IPS-18a (cell line): ENCODE measurements around the gene F2RL3.

Source experiments
- H3K27ac ChIP-seq: one replicate; pipeline ENCODE4 v1.5.1; 2013; ENCODE audit warnings: low read length
- H3K27me3 ChIP-seq: one replicate; pipeline ENCODE4 v1.6.1; 2013; ENCODE audit warnings: mild to moderate bottlenecking, low read length; ENCODE audit not compliant: control insufficient read depth, insufficient read depth
- H3K36me3 ChIP-seq: one replicate; pipeline ENCODE4 v1.6.1; 2013; ENCODE audit warnings: low read depth, low read length; ENCODE audit not compliant: control insufficient read depth
- H3K4me1 ChIP-seq: one replicate; pipeline ENCODE4 v1.6.1; 2013; ENCODE audit warnings: low read depth, low read length; ENCODE audit not compliant: control insufficient read depth
- H3K4me3 ChIP-seq: one replicate; pipeline ENCODE4 v1.5.1; 2013; ENCODE audit warnings: low read length
- H3K9ac ChIP-seq: one replicate; pipeline ENCODE4 v1.6.1; 2013; ENCODE audit warnings: mild to moderate bottlenecking, low read length, moderate library complexity
- H3K9me3 ChIP-seq: one replicate; pipeline ENCODE4 v1.6.1; 2013; ENCODE audit warnings: low read depth, low read length; ENCODE audit not compliant: control insufficient read depth

Gene F2RL3

GRCh38 chr19:16889883-16890460, 1.2 kb downstream of the F2RL3 start:
- Histone ChIP-seq H3K9ac (no peak overlapping the region), H3K9me3 (no peaks in the 10 kb centered on the region), H3K4me3 (no peak overlapping the region), H3K27ac (no peak overlapping the region), H3K36me3 (no peaks in the 10 kb centered on the region), H3K27me3 (no peaks in the 10 kb centered on the region), H3K4me1 (no peaks in the 10 kb centered on the region)

- Histone ChIP-seq H3K36me3 (no peaks in the 10 kb centered on the region), H3K9ac (no peak overlapping the region), H3K4me3 (no peak overlapping the region), H3K27ac (no peak overlapping the region), H3K9me3 (no peaks in the 10 kb centered on the region), H3K4me1 (no peaks in the 10 kb centered on the region), H3K27me3 (peaks cover 4% of the 10 kb centered on the region)
These were observed 1.8 kb downstream of the F2RL3 start for GRCh38 chr19:16890461-16891184.

DNA sequence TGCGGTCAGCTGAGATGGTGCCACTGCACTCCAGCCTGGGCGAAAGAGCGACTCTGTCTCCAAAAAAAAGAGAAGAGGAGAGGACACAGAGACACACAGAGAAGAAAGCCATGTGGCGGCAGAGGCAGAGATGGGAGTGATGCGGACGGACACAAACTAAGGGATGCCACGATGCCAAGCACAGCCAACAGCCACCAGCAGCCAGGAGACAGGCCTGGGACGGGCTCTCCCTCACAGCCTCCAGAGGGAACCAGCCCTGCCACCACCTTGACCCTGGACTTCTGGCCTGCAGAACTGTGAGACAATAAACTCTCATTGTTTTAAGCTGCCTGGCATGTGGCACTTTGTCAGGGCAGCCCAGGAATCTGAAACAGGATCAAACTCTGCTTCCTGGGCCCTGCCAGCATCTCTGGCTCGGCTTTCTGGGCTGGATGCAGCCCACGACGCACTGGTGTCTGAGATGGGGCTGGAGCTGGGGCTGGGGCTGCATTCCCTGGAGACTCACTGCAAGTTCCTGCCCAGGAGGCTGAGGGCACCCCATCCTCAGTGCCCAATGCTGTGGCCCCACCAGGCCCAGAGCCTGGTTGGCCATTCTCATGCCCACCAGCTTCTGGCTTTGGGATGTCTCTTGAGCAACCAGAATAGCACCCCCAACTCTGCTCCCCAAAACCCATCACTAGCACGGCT, 3.0 kb downstream of the F2RL3 start:
- Histone ChIP-seq H3K27me3 (peaks cover 13% of the 10 kb centered on the region), H3K4me3 (no peak overlapping the region), H3K4me1 (no peaks in the 10 kb centered on the region), H3K9me3 (no peaks in the 10 kb centered on the region), H3K27ac (no peak overlapping the region), H3K36me3 (no peaks in the 10 kb centered on the region), H3K9ac (no peak overlapping the region)

DNA sequence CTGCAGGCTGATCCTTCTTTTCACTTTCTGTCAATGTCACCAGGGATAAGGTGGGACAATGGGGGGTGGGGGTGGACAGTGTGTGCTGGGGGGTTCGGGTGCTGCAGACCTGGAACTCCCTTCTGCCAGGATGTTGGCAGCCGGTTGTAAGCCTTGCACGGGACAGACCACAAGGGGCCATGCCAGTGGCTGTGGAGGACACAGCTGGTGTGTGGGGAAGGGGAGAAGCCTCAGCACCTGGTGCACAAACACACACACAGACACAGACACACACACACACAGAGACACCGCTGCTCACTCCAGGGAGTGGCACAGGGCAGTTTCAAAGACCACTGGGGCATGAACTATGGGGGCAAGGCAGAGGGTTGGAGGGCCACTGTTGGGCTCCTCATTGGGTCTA, 3.6 kb downstream of the F2RL3 start:
- H3K9me3 ChIP-seq: no peaks in the 10 kb centered on the region
- H3K27me3 ChIP-seq: peaks cover 13% of the 10 kb centered on the region
- H3K27ac ChIP-seq: no peak overlapping the region
- no peaks in the 10 kb centered on the region for H3K4me1 ChIP-seq
- no peak overlapping the region for H3K4me3 ChIP-seq
- H3K9ac ChIP-seq: no peak overlapping the region
- no peaks in the 10 kb centered on the region for H3K36me3 ChIP-seq

GRCh38 chr19:16892868-16893685, 4.3 kb downstream of the F2RL3 start:
- Histone ChIP-seq H3K27me3 (peaks cover 18% of the 10 kb centered on the region), H3K36me3 (no peaks in the 10 kb centered on the region), H3K9ac (no peak overlapping the region), H3K4me3 (no peak overlapping the region), H3K9me3 (no peaks in the 10 kb centered on the region), H3K4me1 (no peaks in the 10 kb centered on the region), H3K27ac (no peak overlapping the region)

GRCh38 chr19:16893686-16893989, 4.8 kb downstream of the F2RL3 start:
- Histone ChIP-seq H3K36me3 (no peaks in the 10 kb centered on the region), H3K27ac (no peak overlapping the region), H3K9me3 (no peaks in the 10 kb centered on the region), H3K4me1 (no peaks in the 10 kb centered on the region), H3K4me3 (no peak overlapping the region), H3K27me3 (peaks cover 24% of the 10 kb centered on the region), H3K9ac (no peak overlapping the region)

DNA sequence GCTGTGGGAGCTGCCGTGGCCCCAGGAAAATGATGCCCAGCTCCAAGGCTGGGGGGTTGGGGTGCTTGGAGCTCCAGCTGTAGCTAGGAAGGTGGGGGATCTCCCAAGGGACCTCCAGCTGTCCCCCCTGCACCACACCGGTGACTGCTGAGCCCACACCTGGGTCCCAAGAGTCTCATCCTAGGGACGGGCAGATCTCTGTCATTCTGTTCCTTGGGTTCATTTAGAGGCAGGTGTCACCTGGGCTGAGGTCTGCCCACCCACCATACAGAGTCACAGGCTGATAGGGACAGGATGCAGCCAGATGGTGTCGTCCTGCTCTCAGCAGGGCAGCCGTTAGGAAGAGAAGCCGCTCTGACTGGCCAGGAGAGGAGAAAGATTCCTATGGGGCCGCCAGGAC, 5.3 kb downstream of the F2RL3 start:
- Histone ChIP-seq H3K4me3 (no peak overlapping the region), H3K9me3 (no peaks in the 10 kb centered on the region), H3K9ac (no peak overlapping the region), H3K36me3 (no peaks in the 10 kb centered on the region), H3K4me1 (no peaks in the 10 kb centered on the region), H3K27ac (no peak overlapping the region), H3K27me3 (peaks cover 26% of the 10 kb centered on the region)

DNA sequence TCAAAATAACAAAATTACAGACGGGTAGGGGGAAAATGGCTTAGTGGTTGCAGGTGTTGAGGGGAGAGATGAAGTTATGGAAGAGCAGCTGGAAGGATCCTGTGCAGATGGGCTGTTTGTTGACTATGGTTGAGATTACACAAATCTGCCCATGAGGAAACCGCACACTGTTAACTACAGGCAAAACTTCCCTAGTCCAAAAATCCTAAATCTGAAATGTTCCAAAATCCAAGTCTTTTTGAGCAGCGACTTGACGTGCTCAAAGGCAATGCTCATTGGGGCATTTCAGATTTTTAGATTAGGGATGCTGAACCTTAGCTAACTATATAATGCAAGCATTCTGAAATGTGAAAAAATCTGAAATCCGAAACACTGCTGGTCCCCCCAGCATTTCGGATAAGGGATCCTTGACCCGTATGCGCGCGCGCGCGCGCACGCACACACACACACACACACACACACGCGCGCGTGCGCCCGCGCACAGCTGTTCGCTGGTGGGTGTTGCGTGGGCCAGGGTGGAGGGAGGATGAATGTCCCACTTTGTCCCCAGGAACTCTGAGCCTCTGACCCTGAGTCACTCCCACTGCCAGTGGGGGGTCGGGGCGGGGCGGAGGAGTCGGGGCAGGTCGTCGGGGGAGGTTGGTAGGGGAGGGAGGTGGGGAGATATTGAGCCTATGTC, 6.8 kb downstream of the F2RL3 start:
- Histone ChIP-seq H3K4me3 (no peak overlapping the region), H3K27ac (no peak overlapping the region), H3K4me1 (no peaks in the 10 kb centered on the region), H3K9ac (no peak overlapping the region), H3K9me3 (no peaks in the 10 kb centered on the region), H3K27me3 (peaks cover 26% of the 10 kb centered on the region), H3K36me3 (no peaks in the 10 kb centered on the region)

GRCh38 chr19:16896146-16897028, 7.6 kb downstream of the F2RL3 start:
- Histone ChIP-seq H3K9me3 (no peaks in the 10 kb centered on the region), H3K27ac (no peak overlapping the region), H3K27me3 (peaks cover 26% of the 10 kb centered on the region), H3K4me1 (no peaks in the 10 kb centered on the region), H3K9ac (no peak overlapping the region), H3K4me3 (peak overlapping the region; percentile 63), H3K36me3 (no peaks in the 10 kb centered on the region)

GRCh38 chr19:16897029-16897855, 8.4 kb downstream of the F2RL3 start:
- Histone ChIP-seq H3K27me3 (peaks cover 26% of the 10 kb centered on the region), H3K27ac (no peak overlapping the region), H3K9ac (no peak overlapping the region), H3K36me3 (no peaks in the 10 kb centered on the region), H3K9me3 (no peaks in the 10 kb centered on the region), H3K4me1 (no peaks in the 10 kb centered on the region), H3K4me3 (peak overlapping the region; percentile 63)
